RWPE2 (cell line): ENCODE data around the gene ADRA2B.

Experiments used
- ATAC-seq: fragments of 200-7000 bp; cut with Tn5 transposase; 3 replicates; pipeline ENCODE4 v1.9.1; 2021; ENCODE audit warnings: low read depth
- DNase-seq: peaks from one replicate; pipeline ENCODE4 v3.0.0-alpha.2; 2020; ENCODE audit warnings: low spot score
- H3K27ac ChIP-seq: fragments of 450-650 bp; 2 replicates; pipeline ENCODE4 v1.5.1; 2017; ENCODE audit warnings: mild to moderate bottlenecking; ENCODE audit not compliant: poor library complexity, severe bottlenecking
- H3K27me3 ChIP-seq: fragments of 250-450 bp; sonication (Bioruptor Pico); 2 replicates; pipeline ENCODE4 v1.5.1; 2021; ENCODE audit warnings: mild to moderate bottlenecking, moderate library complexity; ENCODE audit not compliant: insufficient read depth, poor library complexity, severe bottlenecking
- H3K36me3 ChIP-seq: fragments of 250-450 bp; sonication (Bioruptor Pico); 2 replicates; pipeline ENCODE4 v1.5.1; 2020; ENCODE audit warnings: low read depth, mild to moderate bottlenecking, moderate library complexity
- H3K4me1 ChIP-seq: fragments of 250-450 bp; sonication (Bioruptor Pico); 2 replicates; pipeline ENCODE4 v1.5.1; 2021; ENCODE audit warnings: mild to moderate bottlenecking, moderate library complexity; ENCODE audit not compliant: insufficient read depth, poor library complexity, severe bottlenecking
- H3K4me3 ChIP-seq: fragments of 250-450 bp; sonication (Bioruptor Pico); 2 replicates; pipeline ENCODE4 v1.5.1; 2021; ENCODE audit warnings: mild to moderate bottlenecking, moderate library complexity; ENCODE audit not compliant: severe bottlenecking
- H3K9me3 ChIP-seq: fragments of 250-450 bp; sonication (Bioruptor Pico); 2 replicates; pipeline ENCODE4 v1.5.1; 2021; ENCODE audit warnings: mild to moderate bottlenecking, moderate library complexity; ENCODE audit not compliant: severe bottlenecking
- TF ChIP-seq, protein P1 (sequence below): fragments of 450-650 bp; IDR thresholded peaks from one replicate; pipeline ENCODE4 v1.5.1; 2017; ENCODE audit warnings: mild to moderate bottlenecking, moderate library complexity; ENCODE audit not compliant: poor library complexity, severe bottlenecking

ADRA2B gene

GRCh38 chr2:96159084-96159830, 42.9 kb upstream of the ADRA2B start:
- TF ChIP-seq, protein P1, sequence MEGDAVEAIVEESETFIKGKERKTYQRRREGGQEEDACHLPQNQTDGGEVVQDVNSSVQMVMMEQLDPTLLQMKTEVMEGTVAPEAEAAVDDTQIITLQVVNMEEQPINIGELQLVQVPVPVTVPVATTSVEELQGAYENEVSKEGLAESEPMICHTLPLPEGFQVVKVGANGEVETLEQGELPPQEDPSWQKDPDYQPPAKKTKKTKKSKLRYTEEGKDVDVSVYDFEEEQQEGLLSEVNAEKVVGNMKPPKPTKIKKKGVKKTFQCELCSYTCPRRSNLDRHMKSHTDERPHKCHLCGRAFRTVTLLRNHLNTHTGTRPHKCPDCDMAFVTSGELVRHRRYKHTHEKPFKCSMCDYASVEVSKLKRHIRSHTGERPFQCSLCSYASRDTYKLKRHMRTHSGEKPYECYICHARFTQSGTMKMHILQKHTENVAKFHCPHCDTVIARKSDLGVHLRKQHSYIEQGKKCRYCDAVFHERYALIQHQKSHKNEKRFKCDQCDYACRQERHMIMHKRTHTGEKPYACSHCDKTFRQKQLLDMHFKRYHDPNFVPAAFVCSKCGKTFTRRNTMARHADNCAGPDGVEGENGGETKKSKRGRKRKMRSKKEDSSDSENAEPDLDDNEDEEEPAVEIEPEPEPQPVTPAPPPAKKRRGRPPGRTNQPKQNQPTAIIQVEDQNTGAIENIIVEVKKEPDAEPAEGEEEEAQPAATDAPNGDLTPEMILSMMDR = no peak
- Histone ChIP-seq H3K36me3 (no peaks in the 10 kb centered on the region), H3K4me1 (no peaks in the 10 kb centered on the region), H3K9me3 (no peaks in the 10 kb centered on the region), H3K27me3 (no peaks in the 10 kb centered on the region), H3K4me3 (no peak overlapping the region), H3K27ac (no peak overlapping the region)
- peak; percentile 36 for DNase-seq
- ATAC-seq = no peak

GRCh38 chr2:96158554-96158940, 42.2 kb upstream of the ADRA2B start:
- DNase-seq = peak; percentile 38
- ATAC-seq = no peak
- H3K27me3 ChIP-seq = no peaks in the 10 kb centered on the region
- H3K9me3 ChIP-seq = no peaks in the 10 kb centered on the region
- TF ChIP-seq, protein P1 = no peak
- no peaks in the 10 kb centered on the region for H3K4me1 ChIP-seq
- H3K4me3 ChIP-seq = no peak overlapping the region
- H3K36me3 ChIP-seq = no peaks in the 10 kb centered on the region
- no peak overlapping the region for H3K27ac ChIP-seq

DNA sequence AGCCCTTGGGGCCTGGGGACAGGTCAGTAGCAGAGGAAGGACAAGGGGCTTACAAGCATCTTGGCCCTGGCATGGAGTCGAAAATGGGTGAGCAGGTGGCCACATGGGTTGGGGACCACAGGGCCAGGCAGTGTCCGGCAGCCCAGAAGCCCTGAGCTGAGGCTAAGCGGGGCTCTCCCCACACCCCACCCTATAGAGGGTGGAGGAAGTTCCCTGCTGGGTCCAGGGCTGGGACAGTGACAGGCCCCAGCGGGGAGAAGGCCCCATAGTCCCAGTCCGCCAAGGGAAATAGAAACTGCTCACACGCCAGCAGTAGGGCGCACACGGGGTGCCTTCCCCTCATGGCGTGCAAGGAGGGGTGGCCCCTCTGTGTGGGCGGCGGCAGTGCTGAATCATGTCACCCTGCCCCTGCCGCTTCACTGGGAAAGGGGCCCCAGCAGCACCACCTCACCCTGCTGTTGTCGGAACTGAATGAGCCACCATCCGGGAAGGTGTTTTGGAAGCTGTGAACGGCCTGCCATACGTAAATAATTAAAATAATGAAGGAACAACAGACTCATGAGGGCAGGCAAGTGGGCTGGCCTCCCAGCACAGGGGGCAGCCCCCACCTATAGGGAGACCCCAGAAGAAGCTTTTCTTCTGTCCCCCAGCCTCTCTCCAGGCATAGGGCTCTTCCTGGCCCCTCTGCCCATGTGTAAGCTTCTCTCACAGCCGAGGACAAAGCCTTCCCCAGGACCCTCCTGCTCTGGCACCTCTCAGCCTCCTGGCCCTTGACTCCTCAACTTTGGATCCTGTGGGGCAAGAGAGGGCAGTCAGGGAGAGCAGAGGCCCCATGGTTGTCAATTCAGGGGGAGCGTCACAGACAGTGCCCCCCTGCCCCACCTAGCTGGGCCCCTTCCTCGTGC, 41.5 kb upstream of the ADRA2B start:
- TF ChIP-seq, protein P1 = no peak
- H3K4me3 ChIP-seq = no peak overlapping the region
- H3K4me1 ChIP-seq = no peaks in the 10 kb centered on the region
- DNase-seq (peak; percentile 47), ATAC-seq (no peak)
- H3K9me3 ChIP-seq = no peaks in the 10 kb centered on the region
- no peaks in the 10 kb centered on the region for H3K27me3 ChIP-seq
- H3K36me3 ChIP-seq = no peaks in the 10 kb centered on the region
- H3K27ac ChIP-seq = no peak overlapping the region

DNA sequence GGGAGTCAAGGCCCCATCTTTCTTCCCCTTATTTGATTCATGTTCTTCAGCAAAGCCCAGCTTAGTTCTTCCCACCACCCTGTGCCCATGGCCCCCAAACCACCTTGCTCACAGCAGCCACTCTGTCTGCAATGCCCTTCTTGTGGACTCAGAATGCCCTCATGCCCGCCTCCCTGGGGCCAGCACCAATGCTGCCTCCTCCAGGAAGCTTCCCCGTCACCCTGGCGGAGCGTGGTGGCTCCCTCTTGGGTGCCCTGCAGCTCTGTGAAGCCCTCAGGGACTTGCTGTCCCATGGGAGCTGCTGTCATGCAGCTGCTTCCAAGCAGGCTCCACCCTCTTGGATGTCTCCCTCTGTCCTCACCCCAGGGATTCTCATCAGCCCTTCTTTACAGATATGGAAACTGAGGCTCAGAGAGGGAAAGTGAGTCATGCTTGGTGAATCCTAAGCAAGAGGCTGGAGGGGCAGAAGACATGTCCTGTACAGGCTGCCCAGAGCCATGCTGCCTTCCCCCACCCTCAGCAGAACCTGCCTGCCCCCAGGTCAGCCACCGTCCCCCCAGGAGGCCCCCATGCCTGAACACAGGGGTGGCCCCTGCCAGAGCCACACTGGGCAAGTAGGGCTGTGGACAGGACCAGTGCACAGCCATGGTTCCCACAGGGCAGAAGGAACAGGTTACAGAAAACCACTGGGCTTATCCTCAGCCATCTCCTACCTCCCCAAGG, 40.7 kb upstream of the ADRA2B start:
- Histone ChIP-seq H3K4me3 (no peak overlapping the region), H3K4me1 (no peaks in the 10 kb centered on the region), H3K27me3 (no peaks in the 10 kb centered on the region), H3K27ac (no peak overlapping the region), H3K9me3 (no peaks in the 10 kb centered on the region), H3K36me3 (no peaks in the 10 kb centered on the region)
- DNase-seq (peak; percentile 52), ATAC-seq (no peak)
- TF ChIP-seq, protein P1 = no peak
